Smooth muscle cell (in vitro differentiated cells): Measurements from ENCODE around the gene C1QTNF1. TPM values are rescaled to one million over a fixed set of nuclear protein-coding genes. Genes with fewer than 3 reads are reported as not detected.

Experiments used
- DNase-seq: peaks from one replicate; lab custom pipeline; 2025; ENCODE audit not compliant: unreplicated experiment; lab: John Stamatoyannopoulos, UW
- H2AFZ ChIP-seq: fragments of 200-600 bp; sonication (generic); 2 replicates; pipeline ENCODE4 v1.6.0; 2016; ENCODE audit warnings: antibody characterized with exemption, low read depth, mild to moderate bottlenecking
- H3F3A ChIP-seq: fragments of 200-600 bp; sonication (generic); 2 replicates; pipeline ENCODE4 v1.6.0; 2017; ENCODE audit warnings: antibody characterized with exemption, low read depth
- H3K27ac ChIP-seq: fragments of 200-600 bp; sonication (generic); 2 replicates; pipeline ENCODE4 v1.5.1; 2016; ENCODE audit warnings: low read depth, mild to moderate bottlenecking
- H3K27me3 ChIP-seq: fragments of 200-600 bp; sonication (generic); 2 replicates; pipeline ENCODE4 v1.6.1; 2016; ENCODE audit warnings: low read depth, mild to moderate bottlenecking
- H3K36me3 ChIP-seq: fragments of 200-600 bp; sonication (generic); 2 replicates; pipeline ENCODE4 v1.5.1; 2016; ENCODE audit warnings: low read depth
- H3K4me1 ChIP-seq: fragments of 200-600 bp; sonication (generic); 2 replicates; pipeline ENCODE4 v1.5.1; 2016; ENCODE audit warnings: low read depth
- H3K4me2 ChIP-seq: fragments of 200-600 bp; sonication (generic); 2 replicates; pipeline ENCODE4 v1.6.0; 2016; ENCODE audit warnings: mild to moderate bottlenecking
- H3K4me3 ChIP-seq: fragments of 200-600 bp; sonication (generic); 2 replicates; pipeline ENCODE4 v1.5.1; 2016; ENCODE audit warnings: mild to moderate bottlenecking
- H3K79me2 ChIP-seq: fragments of 200-600 bp; sonication (generic); 2 replicates; pipeline ENCODE4 v1.6.0; 2016; ENCODE audit warnings: low read depth, mild to moderate bottlenecking
- H3K9ac ChIP-seq: fragments of 200-600 bp; sonication (generic); 2 replicates; pipeline ENCODE4 v1.6.0; 2016; ENCODE audit warnings: low read depth
- H3K9me3 ChIP-seq: fragments of 200-600 bp; sonication (generic); replicated peaks from 2 replicates; pipeline ENCODE4 v1.5.1; 2016; ENCODE audit warnings: low read depth
- H4K20me1 ChIP-seq: fragments of 200-600 bp; sonication (generic); 2 replicates; pipeline ENCODE4 v1.6.0; 2016; ENCODE audit warnings: low read depth
- CTCF ChIP-seq: fragments of 200-600 bp; sonication (generic); IDR thresholded peaks from 2 replicates; pipeline ENCODE4 v1.5.1; 2017; ENCODE audit warnings: borderline replicate concordance, mild to moderate bottlenecking, antibody characterized with exemption; ENCODE audit not compliant: insufficient read depth, poor library complexity, severe bottlenecking
- WGBS: methylation state at CpG from one replicate; pipeline ENCODE4 v1.1.7; 2016; ENCODE audit warnings: low lambda C conversion rate; 5-methylcytosine and 5-hydroxymethylcytosine counted together
- polyA plus RNA-seq: library from polyadenylated mRNA; unstranded; fragments of >200 nt; fragmentation: Nextera tagmentation; extraction: Ambion mirVana; gene quantifications from 2 replicates; pipeline ENCODE4 v1.2.1, GENCODE V29; 2016
- total RNA-seq: library from RNA; depleted of rRNA; stranded (reverse); fragments of >200 nt; gene quantifications from 2 replicates; pipeline ENCODE4 v1.2.3, GENCODE V29; 2014

C1QTNF1 gene
- total and polyA plus RNA-seq, 2 experiments from 2014 or later, result 5.7 to 9.4 TPM

GRCh38 chr17:79018370-79018695 lies 5.6 kb upstream of the C1QTNF1 start:
- H3K79me2 ChIP-seq, result no peaks in the 10 kb centered on the region
- H3K9me3 ChIP-seq, result no peaks in the 10 kb centered on the region
- no peak overlapping the region for H3K4me3 ChIP-seq
- peaks cover 2% of the 10 kb centered on the region for H3K4me1 ChIP-seq
- no peak overlapping the region for H3K9ac ChIP-seq
- H3K4me2 ChIP-seq, result no peak overlapping the region
- no peak for TF ChIP-seq CTCF
- no peaks in the 10 kb centered on the region for H3K36me3 ChIP-seq
- H2AFZ ChIP-seq, result no peak overlapping the region
- H3F3A ChIP-seq, result no peaks in the 10 kb centered on the region
- no peak for DNase-seq
- WGBS, result 100% methylated on average over 3 of the region's 3 CpGs
- H3K27me3 ChIP-seq, result no peaks in the 10 kb centered on the region
- no peak overlapping the region for H3K27ac ChIP-seq
- H4K20me1 ChIP-seq, result no peaks in the 10 kb centered on the region

DNA sequence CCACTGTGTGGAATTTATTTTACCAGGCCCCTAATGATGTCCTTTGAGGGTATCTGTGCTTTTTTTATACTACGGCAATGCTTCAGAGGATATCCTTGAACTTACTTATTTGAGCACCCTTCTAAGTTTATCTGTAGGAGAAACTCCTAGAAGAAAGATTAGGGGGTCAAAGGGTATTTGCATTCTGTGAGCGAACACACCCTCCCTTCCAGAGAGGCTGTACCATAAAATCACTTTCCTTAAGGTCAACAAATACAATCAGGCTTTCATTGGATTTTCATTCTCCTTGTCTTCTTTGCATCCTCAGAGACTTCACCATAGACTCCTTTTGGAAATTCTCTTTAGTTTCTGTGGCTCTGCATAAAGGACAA lies 4.7 kb upstream of the C1QTNF1 start:
- Histone ChIP-seq H3F3A (no peaks in the 10 kb centered on the region), H3K9ac (no peak overlapping the region), H3K4me1 (peaks cover 7% of the 10 kb centered on the region), H3K4me2 (no peak overlapping the region), H3K36me3 (no peaks in the 10 kb centered on the region), H2AFZ (no peak overlapping the region), H3K27ac (no peak overlapping the region), H3K9me3 (no peaks in the 10 kb centered on the region), H3K79me2 (no peaks in the 10 kb centered on the region), H3K27me3 (no peaks in the 10 kb centered on the region), H4K20me1 (no peaks in the 10 kb centered on the region), H3K4me3 (no peak overlapping the region)
- TF ChIP-seq CTCF, result no peak
- WGBS, result 94% methylated on average over 2 of the region's 2 CpGs
- DNase-seq, result no peak

GRCh38 chr17:79019632-79020584 lies 4.1 kb upstream of the C1QTNF1 start:
- Histone ChIP-seq H2AFZ (no peak overlapping the region), H3K36me3 (no peaks in the 10 kb centered on the region), H4K20me1 (no peaks in the 10 kb centered on the region), H3K4me3 (no peak overlapping the region), H3K27me3 (no peaks in the 10 kb centered on the region), H3K27ac (no peak overlapping the region), H3K4me2 (peak overlapping the region; percentile 28), H3K79me2 (no peaks in the 10 kb centered on the region), H3K9ac (no peak overlapping the region), H3K9me3 (no peaks in the 10 kb centered on the region), H3F3A (no peaks in the 10 kb centered on the region), H3K4me1 (peaks cover 11% of the 10 kb centered on the region)
- WGBS, result 48% methylated on average over 19 of the region's 19 CpGs
- no peak for DNase-seq
- TF ChIP-seq CTCF, result peak; percentile 70
